Activated CD4-positive, alpha-beta T cell treated with anti-CD3 and anti-CD28 coated beads for 24 hours (primary cell): ENCODE results near the gene GMIP.
A peak's percentile ranks its signal among the peaks of the same experiment; 100 is the strongest.
"Not testable (repeated sequence)": the region's sequence is repeated elsewhere in the genome, so short reads cannot be mapped to it uniquely, and the experiment has no call there.

Source experiments
- DNase-seq, 2 donors: peaks; one replicate each; pipeline ENCODE4 v3.0.0-alpha.2; 2020; ENCODE audit warnings: low read depth in 2 of 2

GMIP gene

DNA sequence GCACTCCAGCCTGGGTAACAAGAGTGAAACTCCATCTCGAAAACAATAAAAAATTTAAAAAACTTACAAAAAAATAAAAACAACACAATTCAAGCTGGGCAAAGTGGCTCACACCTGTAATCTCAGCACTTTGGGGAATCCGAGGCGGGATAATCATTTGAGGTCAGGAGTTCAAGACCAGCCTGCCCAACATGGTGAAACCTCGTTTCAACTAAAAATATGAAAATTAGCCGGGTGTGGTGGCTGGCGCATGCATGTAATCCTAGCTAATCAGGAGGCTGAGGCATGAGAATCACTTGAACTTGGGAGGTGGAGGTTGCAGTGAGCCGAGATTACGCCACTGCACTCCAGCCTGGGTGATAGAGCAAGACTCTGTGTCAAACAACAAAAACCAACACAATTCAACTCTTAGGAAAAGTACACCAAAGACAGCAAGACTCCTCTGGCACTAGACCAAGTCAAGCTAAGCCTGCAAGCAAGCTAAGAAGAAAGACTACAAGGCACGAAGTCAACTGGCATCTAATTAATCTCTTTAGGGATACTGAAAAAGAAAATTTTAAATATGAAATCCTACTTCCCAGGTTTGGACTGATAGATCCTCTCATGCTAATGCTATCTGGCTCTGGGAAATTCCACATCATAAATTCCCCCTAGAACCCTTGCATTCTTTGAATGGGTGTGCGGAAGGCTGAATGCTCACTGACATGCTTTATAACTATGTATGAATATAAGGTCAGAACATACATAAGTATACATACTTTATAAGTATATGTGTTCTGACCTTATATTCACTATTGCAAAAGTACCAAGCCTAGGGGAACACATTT lies 32.9 kb downstream of the GMIP start:
- DNase-seq, result no peak

DNA sequence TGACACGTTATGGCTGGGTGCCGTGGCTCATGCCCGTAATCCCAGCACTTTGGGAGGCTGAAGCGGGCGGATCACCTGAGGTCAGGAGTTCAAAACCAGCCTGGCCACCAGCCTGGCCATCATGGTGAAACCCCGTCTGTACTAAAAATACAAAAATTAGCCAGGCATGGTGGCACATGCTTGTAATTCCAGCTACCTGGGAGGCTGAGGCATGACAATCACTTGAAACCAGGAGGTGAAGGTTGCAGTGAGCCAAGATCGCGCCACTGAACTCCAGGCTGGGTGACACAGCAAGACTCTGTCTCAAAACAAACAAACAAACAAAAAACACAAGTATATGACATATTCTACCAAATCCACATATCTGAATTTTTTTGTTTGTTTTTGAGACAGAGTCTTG lies 36.8 kb downstream of the GMIP start:
- DNase-seq, result not testable (repeated sequence)

DNA sequence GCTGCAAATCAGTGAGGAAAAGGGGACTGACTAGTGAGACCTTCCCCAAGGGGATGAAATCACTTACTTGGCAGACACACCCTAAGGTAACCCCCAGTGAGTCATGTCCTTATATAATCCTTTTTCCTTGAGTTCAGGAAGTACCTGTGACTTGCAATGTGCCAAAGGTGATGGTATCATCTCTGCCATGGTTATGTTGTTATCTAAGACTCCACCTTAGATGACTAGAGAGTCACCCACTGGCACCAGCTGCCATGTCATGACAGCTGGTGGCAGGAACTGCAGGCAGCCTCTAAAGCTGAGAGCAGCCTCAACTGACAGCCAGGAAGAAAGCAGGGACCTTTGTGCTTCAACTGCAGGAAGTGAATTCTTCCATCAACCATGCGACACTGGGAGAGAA lies 37.4 kb downstream of the GMIP start:
- no peak for DNase-seq

DNA sequence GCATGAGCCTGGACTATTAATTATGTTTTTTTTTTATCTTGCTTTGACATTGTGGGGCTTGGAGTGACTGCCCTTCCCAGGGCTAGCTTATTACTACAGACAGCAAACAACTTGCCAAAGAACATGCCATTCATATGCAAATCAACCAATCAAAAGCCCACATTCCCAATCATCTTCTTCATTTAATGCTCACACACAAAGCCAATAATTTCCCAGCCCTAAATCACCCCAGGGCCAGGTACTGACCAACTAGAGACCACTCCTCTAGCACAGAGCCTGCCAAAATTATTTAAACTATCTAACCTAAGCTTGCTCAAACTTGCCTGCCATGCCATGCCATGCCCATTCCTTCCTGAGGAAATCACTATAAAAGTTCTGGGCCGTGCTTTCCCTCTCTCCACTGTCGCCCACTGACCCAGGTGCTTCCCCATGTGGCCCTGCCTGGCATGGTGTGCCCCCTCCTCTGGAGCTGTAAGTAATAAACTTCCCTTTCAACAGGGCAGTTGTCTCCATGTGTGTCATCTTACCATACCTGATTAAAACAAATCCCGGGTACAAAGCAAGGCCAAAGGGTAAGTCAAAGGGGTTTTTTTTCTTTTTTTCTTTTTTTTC lies 40.6 kb downstream of the GMIP start:
- no peak for DNase-seq

DNA sequence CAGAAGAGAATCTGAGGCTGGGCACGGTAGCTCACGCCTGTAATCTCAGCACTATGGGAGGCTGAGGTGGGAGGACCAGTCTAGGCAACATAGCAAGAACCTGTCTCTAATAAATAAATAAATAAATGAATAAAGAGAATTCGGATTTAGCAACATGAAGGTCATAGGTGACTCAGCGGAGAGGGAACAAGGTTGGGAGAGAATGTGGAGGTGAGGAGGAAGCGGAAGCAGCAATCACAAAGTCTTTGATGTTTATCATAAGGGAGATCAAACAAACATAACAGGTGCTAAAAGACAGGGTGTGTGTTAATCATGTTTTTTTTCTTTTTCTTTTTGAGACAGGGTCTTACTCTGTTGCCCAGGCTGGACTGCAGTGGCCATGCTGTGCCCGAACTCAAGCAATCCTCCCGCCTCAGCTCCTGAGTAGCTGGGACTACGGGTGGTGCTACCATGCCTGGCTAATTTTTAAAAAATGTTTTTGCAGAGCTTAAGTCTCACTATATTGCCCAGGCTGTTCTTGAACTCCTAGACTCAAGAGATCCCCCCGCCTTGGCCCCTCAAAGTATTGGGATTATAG lies 41.2 kb downstream of the GMIP start:
- DNase-seq, result no peak

DNA sequence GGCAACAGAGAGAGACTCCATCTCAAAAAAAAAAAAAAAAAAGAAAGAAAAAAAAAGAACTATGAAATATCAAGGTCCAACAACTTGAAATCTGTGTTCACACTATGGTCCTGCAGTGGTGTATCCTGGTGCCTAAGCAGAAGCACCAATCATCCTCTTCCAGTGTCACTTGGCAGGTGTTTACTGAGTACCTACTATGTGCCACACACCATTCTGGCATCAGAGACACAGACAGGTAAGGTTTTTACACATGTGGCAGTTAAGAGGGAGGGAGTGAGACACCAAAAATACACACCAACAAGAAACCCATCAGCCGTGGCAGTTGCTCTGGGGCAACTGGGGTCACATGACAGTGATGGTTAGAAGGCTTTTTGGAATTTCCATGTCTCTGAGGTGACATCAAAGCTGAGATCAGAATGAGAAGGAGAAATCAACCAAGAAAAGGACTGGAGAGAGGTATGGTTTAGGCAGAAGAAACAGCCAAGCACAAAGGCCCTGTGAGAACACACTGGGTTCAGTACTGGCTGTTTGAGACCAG lies 42.6 kb downstream of the GMIP start:
- no peak for DNase-seq

DNA sequence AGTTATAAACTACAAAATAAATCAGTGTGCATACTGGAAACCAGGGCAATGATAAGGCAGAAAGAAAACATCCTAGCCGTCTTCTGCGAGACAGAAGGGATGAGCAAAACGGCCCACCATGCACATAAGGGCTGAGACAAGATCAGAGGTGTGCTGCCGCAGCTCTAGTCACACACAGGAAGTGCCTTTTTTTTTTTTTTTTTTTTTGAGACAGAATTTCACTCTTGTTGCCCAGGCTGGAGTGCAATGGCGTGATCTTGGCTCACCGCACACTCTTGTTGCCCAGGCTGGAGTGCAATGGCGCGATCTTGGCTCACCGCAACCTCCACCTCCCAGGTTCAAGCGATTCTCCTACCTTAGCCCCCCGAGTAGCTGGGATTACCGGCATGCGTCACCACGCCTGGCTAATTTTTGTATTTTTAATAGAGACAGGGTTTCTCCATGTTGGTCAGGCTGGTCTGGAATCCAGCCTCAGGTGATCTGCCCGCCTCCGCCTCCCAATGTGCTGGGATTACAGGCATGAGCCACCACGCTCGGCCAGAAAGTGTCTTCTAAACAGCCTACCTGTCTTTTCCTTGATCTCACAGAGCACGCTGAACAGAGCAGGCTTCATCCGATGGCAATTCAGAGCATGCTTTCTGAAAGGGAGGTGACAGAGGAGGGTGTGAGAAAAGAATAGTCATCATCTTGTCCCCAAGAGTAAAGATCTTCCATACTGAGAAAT lies 44.6 kb downstream of the GMIP start:
- DNase-seq, result not testable (repeated sequence)

DNA sequence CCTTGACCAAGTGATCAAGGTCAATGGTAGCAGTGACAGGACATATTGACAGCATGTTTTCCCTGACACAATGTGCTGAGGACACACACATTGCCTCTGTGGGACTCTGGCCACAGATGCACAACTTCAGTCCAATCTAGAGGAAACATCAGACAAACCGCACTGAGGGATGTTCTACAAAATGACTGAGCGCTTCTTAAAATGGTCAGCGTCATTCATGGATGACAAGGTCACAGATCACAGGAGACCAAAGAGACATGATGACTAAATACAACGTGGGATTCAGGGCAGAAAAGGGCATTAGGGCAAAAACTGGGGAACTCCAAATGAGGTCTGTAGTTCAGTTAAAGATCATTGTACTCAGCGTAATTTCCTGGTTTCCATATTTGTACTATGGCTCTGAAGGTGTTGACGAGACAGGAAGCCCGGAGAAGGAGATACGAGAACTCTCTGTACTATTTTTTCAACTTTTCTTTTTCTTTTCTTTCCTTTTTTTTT lies 45.6 kb downstream of the GMIP start:
- DNase-seq, result no peak

DNA sequence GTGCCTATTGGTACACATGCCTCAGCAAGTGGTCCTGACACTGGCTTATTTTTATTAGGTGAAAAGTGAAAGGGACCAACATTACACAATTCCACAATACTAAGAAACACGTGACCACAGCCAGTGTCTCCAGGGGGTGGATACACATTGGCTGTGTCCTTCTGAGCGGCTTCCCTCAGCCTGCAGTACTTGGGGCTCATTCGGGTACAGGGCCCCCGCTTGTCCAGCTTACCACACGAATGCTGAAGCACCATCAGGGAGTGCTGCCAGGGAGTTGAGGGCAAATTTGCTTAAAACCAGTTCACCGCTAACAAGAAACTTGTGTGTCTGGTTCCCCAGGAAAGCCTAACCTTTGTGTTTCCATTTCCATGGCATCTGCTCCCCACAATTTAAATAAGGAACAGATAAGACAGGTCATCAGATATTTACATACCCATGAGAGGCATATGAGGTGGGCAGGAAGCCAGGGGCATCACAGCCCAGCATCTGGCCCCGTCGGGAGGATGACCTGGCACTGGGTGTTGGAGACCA lies 48.2 kb downstream of the GMIP start:
- DNase-seq, result no peak

DNA sequence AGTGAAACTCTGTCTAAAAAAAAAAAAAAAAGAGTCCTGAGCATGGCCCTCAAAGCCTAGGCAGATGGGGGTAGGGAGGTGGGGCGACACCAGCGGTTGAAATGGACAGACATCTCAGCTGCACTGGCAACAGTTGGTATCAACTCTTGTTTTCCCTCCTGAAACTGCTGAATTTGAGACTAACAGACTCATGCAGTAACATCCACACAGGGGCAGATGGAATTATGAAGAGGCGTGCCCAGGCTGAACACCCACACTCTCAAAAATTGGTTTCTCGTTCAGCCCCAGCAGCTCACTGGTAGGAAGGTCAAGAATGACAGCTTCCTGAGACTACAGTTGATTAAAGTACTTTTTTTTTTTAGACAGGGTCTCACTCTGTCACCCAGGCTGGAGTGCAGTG lies 49.1 kb downstream of the GMIP start:
- DNase-seq, result no peak

DNA sequence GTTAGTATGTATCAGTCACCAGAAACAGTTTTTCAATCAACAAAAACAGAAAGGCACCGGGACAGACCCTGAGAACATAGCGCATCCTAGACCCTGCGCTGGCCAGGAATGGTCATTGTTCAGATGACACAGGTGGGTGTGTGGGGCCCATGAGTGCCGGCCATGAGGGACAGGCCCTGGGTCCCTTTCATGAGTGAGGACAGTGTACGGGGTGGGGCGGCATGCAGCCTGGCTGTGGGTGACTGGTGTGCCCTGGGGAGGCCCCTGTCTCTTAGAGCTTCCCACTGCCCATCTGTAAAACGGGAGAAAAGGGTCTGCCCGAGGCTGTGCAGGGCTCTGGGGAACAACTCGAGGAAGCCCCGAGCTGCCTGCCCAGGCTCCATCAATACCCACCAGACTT lies 50.8 kb downstream of the GMIP start:
- DNase-seq, result no peak

DNA sequence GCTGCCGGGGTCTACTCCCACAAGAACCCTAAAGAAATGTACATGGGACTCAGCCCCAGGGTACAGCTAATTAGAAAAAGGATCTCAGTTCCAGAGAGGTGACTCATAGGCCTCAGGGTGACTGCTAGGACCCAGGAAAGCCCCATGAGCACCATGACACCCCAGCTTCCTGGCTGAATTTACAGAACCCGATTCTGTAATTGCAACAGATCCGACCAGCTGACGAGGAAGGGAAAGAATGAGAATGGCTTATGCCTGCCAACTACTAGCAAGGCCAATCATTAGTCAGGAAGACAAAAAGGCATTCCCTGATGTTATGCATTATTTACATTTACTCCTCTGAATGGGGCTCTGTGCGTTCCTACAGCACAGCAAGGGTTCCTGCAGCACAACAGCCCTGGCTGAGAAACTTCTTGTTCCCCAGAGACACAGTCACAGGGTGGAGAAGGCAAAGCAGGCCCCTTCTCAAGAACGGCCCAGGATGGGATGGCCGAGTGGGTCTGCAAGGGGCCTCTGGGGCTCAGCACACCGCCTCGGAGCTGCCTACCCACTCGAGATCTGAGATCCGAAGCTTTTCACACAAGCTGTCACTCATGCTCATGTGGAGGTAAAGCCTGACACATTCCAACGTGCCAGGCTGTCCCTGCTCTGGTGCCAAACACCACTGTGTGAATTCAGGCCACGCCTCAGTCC lies 52.2 kb downstream of the GMIP start:
- peak in 1 of 2 donors; percentile 52 for DNase-seq

DNA sequence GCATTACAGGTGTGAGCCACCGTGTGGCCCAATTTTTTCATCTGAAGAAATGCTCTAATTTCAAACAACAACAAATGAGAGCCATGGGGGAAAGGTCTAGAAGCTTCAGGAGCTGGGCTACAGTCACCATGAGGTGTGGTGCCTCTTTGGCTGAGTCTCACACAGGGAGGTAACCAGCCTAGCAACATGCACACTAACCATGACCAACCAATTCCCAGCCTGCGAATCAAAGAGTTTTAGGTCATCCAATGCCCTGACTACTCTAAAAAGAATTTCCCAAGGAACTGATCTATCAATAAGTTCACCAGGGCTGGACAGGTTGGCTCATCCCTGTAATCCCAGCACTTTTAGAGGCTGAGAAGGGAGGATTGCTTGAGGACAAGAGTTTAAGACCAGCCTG lies 54.9 kb downstream of the GMIP start:
- no peak for DNase-seq

DNA sequence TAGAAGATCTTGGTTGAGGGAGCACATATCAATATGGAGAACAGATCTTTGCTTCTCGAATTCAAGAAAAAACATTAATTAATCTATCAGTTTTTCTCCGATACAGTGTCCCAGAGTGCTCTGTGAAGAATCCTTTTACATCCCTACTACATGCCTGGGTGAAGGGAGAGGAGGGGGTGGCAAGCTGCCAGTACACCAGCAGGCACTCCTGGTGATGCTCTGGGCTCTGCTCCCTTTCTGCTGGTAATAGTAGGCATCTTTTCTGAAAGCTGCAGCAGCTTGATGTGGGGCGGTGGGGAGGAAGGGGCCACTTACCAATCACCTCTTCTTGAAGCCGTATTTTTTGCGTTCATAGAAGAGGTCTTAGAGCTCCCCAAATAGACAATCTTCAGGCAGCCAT lies 55.7 kb downstream of the GMIP start:
- DNase-seq, result no peak

DNA sequence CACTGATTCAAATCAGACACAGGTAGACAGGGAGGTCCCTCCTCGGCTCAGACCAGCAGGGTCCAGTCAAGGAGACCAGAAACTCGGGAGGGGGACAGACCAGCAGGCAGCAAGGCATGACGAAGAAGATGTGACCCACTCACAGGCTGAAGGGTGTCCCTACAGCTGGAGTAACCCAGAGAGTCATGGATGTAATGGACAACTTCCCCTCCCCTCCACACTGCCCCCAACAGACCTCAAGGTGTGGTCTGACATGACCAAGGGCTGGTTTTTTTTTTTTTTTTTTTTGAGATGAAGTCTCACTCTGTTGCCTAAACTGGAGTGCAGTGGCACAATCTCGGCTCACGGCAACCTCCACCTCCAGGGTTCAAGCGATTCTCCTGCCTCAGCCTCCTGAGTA lies 59.1 kb downstream of the GMIP start:
- DNase-seq, result no peak

DNA sequence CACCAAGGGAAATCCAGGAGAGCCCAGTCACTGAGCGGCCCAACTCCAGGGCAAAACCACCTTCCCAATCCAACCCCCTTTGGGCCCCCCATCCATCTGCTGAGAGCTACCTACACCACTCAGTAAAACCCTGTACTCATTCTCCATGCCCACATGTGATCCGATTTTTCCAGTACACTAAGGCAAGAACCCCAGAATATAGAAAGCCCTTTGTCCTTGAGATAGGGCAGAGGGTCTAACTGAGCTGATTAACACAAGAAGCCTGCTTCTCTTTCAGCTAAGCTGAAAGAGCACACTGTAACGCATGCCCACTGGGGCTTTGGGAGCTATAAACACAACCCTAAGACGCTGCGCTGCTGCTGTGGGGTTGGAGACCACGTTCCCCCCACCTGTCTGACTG lies 61.0 kb downstream of the GMIP start:
- DNase-seq, result no peak

DNA sequence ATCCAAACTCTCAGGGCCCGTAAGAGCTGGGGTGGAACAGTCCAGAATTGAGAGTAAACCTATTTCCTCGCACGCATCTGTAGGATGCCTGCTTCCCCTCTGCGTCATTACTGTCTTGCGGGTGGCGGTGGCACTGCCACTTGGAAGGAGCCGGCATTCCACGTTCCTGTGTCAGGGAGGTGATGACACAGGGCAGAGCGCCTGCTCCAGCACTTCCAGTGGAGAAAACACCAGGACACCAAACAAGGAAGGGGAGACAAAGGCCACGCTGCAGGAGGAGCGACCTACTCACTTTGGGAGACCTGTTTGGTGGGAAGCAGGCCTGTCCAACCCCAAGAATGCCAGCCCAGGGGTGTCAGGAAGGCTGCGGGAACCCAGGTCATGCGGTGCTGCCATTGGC lies 62.1 kb downstream of the GMIP start:
- no peak for DNase-seq

DNA sequence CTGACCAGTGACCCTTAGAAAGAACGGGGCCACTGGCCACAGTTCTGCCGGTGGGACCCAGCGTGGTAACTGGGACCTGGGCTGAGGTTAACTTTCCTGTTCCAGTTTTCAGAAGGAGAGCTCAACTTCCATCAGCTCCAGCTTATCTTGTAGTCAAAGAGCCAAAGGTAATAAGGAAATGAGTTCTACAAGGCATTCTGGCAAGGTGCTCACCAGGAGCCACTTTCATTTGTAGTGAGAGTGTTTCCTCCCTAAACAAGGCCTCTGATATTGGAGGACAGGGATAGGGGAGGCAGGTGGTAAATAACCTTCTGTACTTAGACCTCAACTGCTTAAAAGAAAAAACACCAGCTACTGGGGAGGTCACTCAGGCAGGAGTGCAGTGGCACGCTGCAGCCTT lies 63.0 kb downstream of the GMIP start:
- no peak for DNase-seq

DNA sequence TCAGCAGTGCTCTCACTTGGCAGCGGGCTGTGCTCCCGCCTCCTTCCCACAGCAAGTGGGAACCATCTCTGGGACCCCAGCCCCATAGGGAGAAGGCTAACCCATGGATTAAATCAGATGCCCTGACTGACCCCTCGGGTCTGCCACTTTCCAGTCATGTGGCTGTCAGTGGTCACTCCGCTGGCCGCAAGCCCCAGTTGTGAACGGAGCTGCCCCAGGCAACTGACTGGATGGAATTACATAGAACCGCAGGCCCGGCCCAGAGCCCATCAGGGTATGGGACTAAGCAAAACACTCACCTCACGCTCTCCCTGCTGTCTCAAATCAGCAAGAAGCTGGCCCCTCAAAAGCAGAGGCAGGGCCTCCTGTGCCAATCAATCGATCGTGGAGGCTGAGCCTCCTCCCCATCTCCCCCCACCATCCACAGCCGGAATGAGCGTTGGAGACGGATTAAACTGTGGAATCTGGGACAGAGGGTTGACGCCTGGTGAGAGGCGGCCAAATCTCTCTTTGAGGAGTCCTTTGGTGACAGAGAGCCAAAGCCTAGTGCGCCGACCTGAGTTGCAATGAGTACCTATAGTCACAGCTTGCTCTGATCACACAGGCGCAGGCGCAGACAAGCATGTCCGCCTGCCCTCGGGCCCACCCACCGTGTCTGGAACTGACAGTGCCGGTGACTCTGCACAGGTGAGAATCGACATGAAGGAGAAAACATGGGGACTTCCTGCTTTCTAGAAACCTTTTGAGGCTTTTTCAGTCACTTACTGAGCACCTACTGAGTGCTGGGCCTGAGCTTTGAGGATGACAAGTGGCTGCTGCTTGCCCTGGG lies 63.7 kb downstream of the GMIP start:
- DNase-seq, result no peak
